Measurements from ENCODE around the gene RPRML. TPM values are rescaled to one million over a fixed set of nuclear protein-coding genes. Genes with fewer than 3 reads are reported as not detected.

RPRML gene
- total RNA-seq, 1 donor from 2014 or later: not detected

GRCh38 chr17:46976626-46977270 is 2.3 kb downstream of the RPRML start:
- Mint-ChIP-seq H3K9me3 (ENCODE audit: unreplicated experiment) (no peaks in the 10 kb centered on the region), H3K27ac (ENCODE audit: unreplicated experiment) (no peak overlapping the region), H3K4me1 (ENCODE audit: unreplicated experiment) (peaks cover 12% of the 10 kb centered on the region), H3K36me3 (ENCODE audit: low read depth, unreplicated experiment) (peaks cover 7% of the 10 kb centered on the region), H3K4me3 (ENCODE audit: unreplicated experiment) (no peak overlapping the region), H3K27me3 (ENCODE audit: unreplicated experiment) (peaks cover 14% of the 10 kb centered on the region)
- TF ChIP-seq CTCF (IDR thresholded peaks at IDR 0.05; ENCODE audit: unreplicated experiment): no peak
- no peak for DNase-seq (ENCODE audit: low spot score)

GRCh38 chr17:46975287-46975686 is 3.8 kb downstream of the RPRML start:
- DNase-seq (ENCODE audit: low spot score): no peak
- peaks cover 6% of the 10 kb centered on the region for H3K36me3 Mint-ChIP-seq (ENCODE audit: low read depth, unreplicated experiment)
- peaks cover 14% of the 10 kb centered on the region for H3K27me3 Mint-ChIP-seq (ENCODE audit: unreplicated experiment)
- H3K27ac Mint-ChIP-seq (ENCODE audit: unreplicated experiment): no peak overlapping the region
- no peaks in the 10 kb centered on the region for H3K9me3 Mint-ChIP-seq (ENCODE audit: unreplicated experiment)
- TF ChIP-seq CTCF (IDR thresholded peaks at IDR 0.05; ENCODE audit: unreplicated experiment): no peak
- H3K4me1 Mint-ChIP-seq (ENCODE audit: unreplicated experiment): peaks cover 12% of the 10 kb centered on the region
- no peak overlapping the region for H3K4me3 Mint-ChIP-seq (ENCODE audit: unreplicated experiment)

DNA sequence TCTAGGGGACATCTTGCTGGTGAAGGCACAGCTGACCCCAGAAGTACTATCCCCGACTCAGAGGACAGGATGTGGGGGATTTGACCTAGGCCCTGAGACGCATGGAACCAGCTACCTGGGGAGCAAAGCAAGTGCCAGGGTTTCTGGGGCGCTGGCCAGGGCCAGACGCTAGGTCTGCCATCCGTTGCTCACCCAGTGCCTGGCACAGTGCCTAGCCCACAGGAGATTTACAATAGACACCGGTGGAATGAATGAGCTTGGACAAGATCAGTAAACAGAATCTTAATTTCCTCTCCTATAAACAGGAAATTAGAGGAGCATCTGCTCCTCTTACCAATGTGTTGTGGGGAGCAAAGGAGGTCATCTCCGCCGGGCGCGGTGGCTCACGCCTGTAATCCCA is 5.0 kb downstream of the RPRML start:
- Mint-ChIP-seq H3K36me3 (ENCODE audit: low read depth, unreplicated experiment) (peaks cover 4% of the 10 kb centered on the region), H3K27ac (ENCODE audit: unreplicated experiment) (no peak overlapping the region), H3K4me3 (ENCODE audit: unreplicated experiment) (no peak overlapping the region), H3K9me3 (ENCODE audit: unreplicated experiment) (no peaks in the 10 kb centered on the region), H3K4me1 (ENCODE audit: unreplicated experiment) (peaks cover 12% of the 10 kb centered on the region), H3K27me3 (ENCODE audit: unreplicated experiment) (peaks cover 12% of the 10 kb centered on the region)
- no peak for TF ChIP-seq CTCF (IDR thresholded peaks at IDR 0.05; ENCODE audit: unreplicated experiment)
- no peak for DNase-seq (ENCODE audit: low spot score)

DNA sequence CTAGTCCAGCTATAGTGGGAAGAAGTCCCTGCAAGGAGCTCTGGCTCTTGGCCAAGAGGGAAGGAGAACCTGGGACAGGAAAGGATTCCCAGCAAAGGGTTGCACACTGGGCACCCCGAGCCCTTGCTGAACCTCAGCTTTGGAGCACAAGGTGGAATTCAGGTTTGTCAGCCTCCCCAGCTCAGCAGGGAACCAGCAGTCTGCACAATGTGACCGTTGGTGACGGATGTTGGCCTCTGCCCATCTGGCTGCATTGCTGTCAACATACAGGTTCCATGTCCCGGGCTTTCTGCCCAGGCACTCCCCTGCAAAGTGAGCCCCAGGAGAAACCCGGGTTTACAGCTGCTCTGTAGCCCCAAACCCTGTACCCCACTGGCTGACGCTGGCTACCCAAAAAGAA is 6.7 kb downstream of the RPRML start:
- Mint-ChIP-seq H3K4me3 (ENCODE audit: unreplicated experiment) (peak overlapping the region; percentile 9), H3K9me3 (ENCODE audit: unreplicated experiment) (no peaks in the 10 kb centered on the region)
- no peak for DNase-seq (ENCODE audit: low spot score)

More for the DNA sequence above, 6.7 kb downstream of the RPRML start:
- Mint-ChIP-seq H3K36me3 (ENCODE audit: low read depth, unreplicated experiment) (peaks cover 10% of the 10 kb centered on the region), H3K4me1 (ENCODE audit: unreplicated experiment) (peaks cover 14% of the 10 kb centered on the region), H3K27ac (ENCODE audit: unreplicated experiment) (no peak overlapping the region), H3K27me3 (ENCODE audit: unreplicated experiment) (peaks cover 7% of the 10 kb centered on the region)
- TF ChIP-seq CTCF (IDR thresholded peaks at IDR 0.05; ENCODE audit: unreplicated experiment): no peak
